ENCODE data around the gene HLA-DRB5. TPM values are rescaled to one million over a fixed set of nuclear protein-coding genes. Genes with fewer than 3 reads are reported as not detected.
"Not testable (repeated sequence)": the region's sequence is repeated elsewhere in the genome, so short reads cannot be mapped to it uniquely, and the experiment has no call there.

Gene HLA-DRB5
- total RNA-seq, 1 experiment from 2014 or later, result not detected

GRCh38 chr6:32472781-32473375, 57.2 kb downstream of the HLA-DRB5 start:
- Mint-ChIP-seq H3K27ac (ENCODE audit: low read depth, unreplicated experiment) (no peak overlapping the region), H3K4me3 (ENCODE audit: unreplicated experiment) (no peak overlapping the region), H3K9me3 (ENCODE audit: unreplicated experiment) (no peaks in the 10 kb centered on the region), H3K27me3 (ENCODE audit: insufficient read depth, unreplicated experiment) (peaks cover 68% of the 10 kb centered on the region), H3K36me3 (ENCODE audit: insufficient read depth, unreplicated experiment) (no peaks in the 10 kb centered on the region), H3K4me1 (ENCODE audit: insufficient read depth, unreplicated experiment) (no peaks in the 10 kb centered on the region)
- CTCF ChIA-PET, result no interaction called here
- DNase-seq (ENCODE audit: unreplicated experiment), result no peak
- TF ChIP-seq CTCF (IDR thresholded peaks at IDR 0.05; ENCODE audit: unreplicated experiment), result no peak
- intact Hi-C loops (cut with micrococcal nuclease), result no loop called here
- POLR2A ChIA-PET, result interaction anchor here (0.6 kb wide), 1 partner anchor 148 kb away, joined by 3 read pairs; no protein-coding TSS in a partner anchor
- BruUV-seq (replicated peaks), result no TSS peak

GRCh38 chr6:32467743-32468503, 62.2 kb downstream of the HLA-DRB5 start:
- CTCF ChIA-PET; intact Hi-C loops (cut with micrococcal nuclease); H3K4me3 Mint-ChIP-seq (ENCODE audit: unreplicated experiment); H3K36me3 Mint-ChIP-seq (ENCODE audit: insufficient read depth, unreplicated experiment); BruUV-seq (replicated peaks); POLR2A ChIA-PET; H3K27ac Mint-ChIP-seq (ENCODE audit: low read depth, unreplicated experiment); DNase-seq (ENCODE audit: unreplicated experiment); H3K9me3 Mint-ChIP-seq (ENCODE audit: unreplicated experiment); H3K4me1 Mint-ChIP-seq (ENCODE audit: insufficient read depth, unreplicated experiment): not testable (repeated sequence)
- H3K27me3 Mint-ChIP-seq (ENCODE audit: insufficient read depth, unreplicated experiment), result peaks cover 56% of the 10 kb centered on the region

Other genes with a start within 250 kb of the HLA-DRB5 start
- not detected in 2 replicates for gene TSBP1, start 158.4 kb downstream of the HLA-DRB5 start, total RNA-seq (2022)
- not detected in 2 replicates for gene BTNL2, start 123.1 kb downstream of the HLA-DRB5 start, total RNA-seq (2022)
- gene HLA-DRA, start 90.4 kb downstream of the HLA-DRB5 start, total RNA-seq (2022), result not detected in 2 replicates
- gene HLA-DRB1, start 59.6 kb upstream of the HLA-DRB5 start, total RNA-seq (2022), result not detected in 2 replicates
- gene HLA-DQA1, start 107.1 kb upstream of the HLA-DRB5 start, total RNA-seq (2022), result not detected in 2 replicates
- not detected in 2 replicates for gene HLA-DQB1, start 136.4 kb upstream of the HLA-DRB5 start, total RNA-seq (2022)
- not detected in 2 replicates for gene HLA-DQA2, start 211.1 kb upstream of the HLA-DRB5 start, total RNA-seq (2022)
- gene HLA-DQB2, start 233.2 kb upstream of the HLA-DRB5 start, total RNA-seq (2022), result not detected in 2 replicates